Activated naive CD8-positive, alpha-beta T cell treated with anti-CD3 and anti-CD28 coated beads, Interleukin-2, amount 10 ng/mL, durations not matched to agents 7 days and 5 days (primary cell): ENCODE data around the gene SIGLEC11. TPM values are rescaled to one million over a fixed set of nuclear protein-coding genes. Genes with fewer than 3 reads are reported as not detected.
"Not testable (repeated sequence)": the region's sequence is repeated elsewhere in the genome, so short reads cannot be mapped to it uniquely, and the experiment has no call there.

Experiments
- ATAC-seq: fragments of 150-1000 bp; cut with Tn5 transposase; one replicate; pipeline ENCODE4 v1.10.0; 2021; ENCODE audit warnings: low read depth, moderate library complexity
- POLR2A ChIA-PET: fragments of 350-600 bp; sonication (Branson Sonifier 250); formaldehyde crosslinking; loops from one replicate; lab custom pipeline; 2021; ENCODE audit warnings: antibody characterized with exemption; lab: Charles Lee
- DNase-seq: peaks from one replicate; pipeline ENCODE4 v3.0.0; 2021
- H3K27ac Mint-ChIP-seq: one replicate; pipeline ENCODE4 v1.8.0; 2022; ENCODE audit warnings: mild to moderate bottlenecking, mixed read lengths
- H3K27me3 Mint-ChIP-seq: one replicate; pipeline ENCODE4 v1.8.0; 2022; ENCODE audit warnings: mild to moderate bottlenecking, moderate library complexity, mixed read lengths
- H3K36me3 Mint-ChIP-seq: one replicate; pipeline ENCODE4 v1.8.0; 2021; ENCODE audit warnings: mild to moderate bottlenecking, mixed read lengths
- H3K4me1 Mint-ChIP-seq: one replicate; pipeline ENCODE4 v1.8.0; 2021; ENCODE audit warnings: mixed read lengths
- H3K4me3 Mint-ChIP-seq: one replicate; pipeline ENCODE4 v1.8.0; 2022; ENCODE audit warnings: mild to moderate bottlenecking, moderate library complexity, mixed read lengths
- H3K9me3 Mint-ChIP-seq: one replicate; pipeline ENCODE4 v1.8.0; 2021; ENCODE audit warnings: mixed read lengths
- total RNA-seq, 2 experiments: library from RNA; stranded (reverse); gene quantifications; one replicate each; pipeline ENCODE4 v1.2.3, GENCODE V29; 2021

SIGLEC11 gene
- total RNA-seq, 2 experiments from 2014 or later, result not detected

- Mint-ChIP-seq H3K9me3 (no peaks in the 10 kb centered on the region), H3K4me1 (peaks cover 14% of the 10 kb centered on the region), H3K4me3 (no peak overlapping the region), H3K27ac (no peak overlapping the region), H3K27me3 (peaks cover 18% of the 10 kb centered on the region), H3K36me3 (no peaks in the 10 kb centered on the region)
- DNase-seq (no peak), ATAC-seq (no peak)
- POLR2A ChIA-PET, result no interaction called here
Measured at GRCh38 chr19:49954092-49954829, 6.7 kb downstream of the SIGLEC11 start.

- Mint-ChIP-seq H3K27me3 (peaks cover 18% of the 10 kb centered on the region), H3K4me1 (peaks cover 14% of the 10 kb centered on the region), H3K9me3 (no peaks in the 10 kb centered on the region), H3K4me3 (no peak overlapping the region), H3K36me3 (no peaks in the 10 kb centered on the region), H3K27ac (no peak overlapping the region)
- DNase-seq (no peak), ATAC-seq (no peak)
- POLR2A ChIA-PET, result no interaction called here
Measured at GRCh38 chr19:49953416-49953815, 7.6 kb downstream of the SIGLEC11 start.

DNA sequence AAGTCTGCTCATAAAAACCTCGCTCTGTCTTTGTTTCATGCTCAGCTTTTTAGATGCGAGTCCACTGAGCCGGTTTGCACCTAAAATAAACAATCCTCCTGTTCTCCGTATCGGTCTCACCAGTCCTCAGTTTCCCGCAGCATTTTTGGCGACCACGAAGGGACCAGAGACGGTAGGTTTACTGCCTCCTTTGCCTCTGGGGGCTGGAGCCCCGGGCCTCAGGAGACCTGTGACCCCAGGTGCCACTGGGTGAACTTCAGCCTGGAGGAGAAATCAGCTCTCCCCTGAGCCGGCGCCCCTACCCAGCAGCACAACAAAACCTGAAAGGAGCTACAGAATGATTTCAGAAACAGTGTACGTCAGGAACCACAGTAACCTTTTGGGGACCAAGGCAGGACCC lies 8.1 kb downstream of the SIGLEC11 start:
- H3K36me3 Mint-ChIP-seq, result no peaks in the 10 kb centered on the region
- H3K9me3 Mint-ChIP-seq, result no peaks in the 10 kb centered on the region
- ATAC-seq (no peak), DNase-seq (no peak)
- H3K4me3 Mint-ChIP-seq, result no peak overlapping the region
- H3K4me1 Mint-ChIP-seq, result peaks cover 14% of the 10 kb centered on the region
- H3K27me3 Mint-ChIP-seq, result peaks cover 18% of the 10 kb centered on the region
- no peak overlapping the region for H3K27ac Mint-ChIP-seq
- POLR2A ChIA-PET, result no interaction called here

GRCh38 chr19:49952479-49952836 lies 8.5 kb downstream of the SIGLEC11 start:
- ATAC-seq, result no peak
- H3K36me3 Mint-ChIP-seq, result no peaks in the 10 kb centered on the region
- H3K27ac Mint-ChIP-seq, result no peak overlapping the region
- no peaks in the 10 kb centered on the region for H3K9me3 Mint-ChIP-seq
- no peak overlapping the region for H3K4me3 Mint-ChIP-seq
- POLR2A ChIA-PET, result no interaction called here
- peaks cover 18% of the 10 kb centered on the region for H3K27me3 Mint-ChIP-seq
- no peak for DNase-seq
- H3K4me1 Mint-ChIP-seq, result peaks cover 14% of the 10 kb centered on the region

DNA sequence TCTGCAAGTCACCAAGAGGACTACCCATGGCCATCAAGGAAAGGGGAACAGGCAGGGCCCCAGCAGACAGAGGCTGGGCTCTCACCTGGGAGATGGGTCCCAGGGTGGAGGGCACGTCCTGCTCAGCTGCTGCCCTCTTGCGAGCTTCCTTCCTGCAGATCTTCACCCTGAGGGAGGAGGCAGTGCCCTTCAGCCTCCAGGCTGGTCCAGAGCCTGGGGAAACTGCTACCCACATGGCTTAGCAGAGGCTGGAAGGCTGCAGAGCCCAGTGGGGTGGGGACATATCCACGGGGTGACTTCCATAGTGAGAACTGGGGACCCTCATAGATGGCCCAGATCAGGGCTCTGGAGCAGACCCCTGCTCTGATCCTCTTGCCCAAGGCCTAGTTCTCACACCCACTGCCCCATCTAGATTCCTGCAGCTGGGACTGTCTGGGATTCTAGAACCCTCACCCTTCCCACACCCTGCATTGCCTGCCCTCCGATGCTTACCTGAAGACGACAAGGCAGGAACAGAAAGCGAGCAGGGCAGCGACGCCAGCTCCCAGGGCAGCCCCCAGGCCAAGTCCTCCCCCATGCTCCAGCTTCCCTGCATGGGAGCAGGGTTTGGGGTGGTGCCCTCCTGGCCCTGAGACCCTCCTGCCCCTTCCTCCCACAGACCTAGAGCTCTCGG lies 9.0 kb downstream of the SIGLEC11 start:
- no peaks in the 10 kb centered on the region for H3K36me3 Mint-ChIP-seq
- peaks cover 14% of the 10 kb centered on the region for H3K4me1 Mint-ChIP-seq
- DNase-seq, result no peak
- peaks cover 18% of the 10 kb centered on the region for H3K27me3 Mint-ChIP-seq
- no peak overlapping the region for H3K27ac Mint-ChIP-seq
- ATAC-seq, result no peak
- no peak overlapping the region for H3K4me3 Mint-ChIP-seq
- no peaks in the 10 kb centered on the region for H3K9me3 Mint-ChIP-seq
- POLR2A ChIA-PET, result no interaction called here

DNA sequence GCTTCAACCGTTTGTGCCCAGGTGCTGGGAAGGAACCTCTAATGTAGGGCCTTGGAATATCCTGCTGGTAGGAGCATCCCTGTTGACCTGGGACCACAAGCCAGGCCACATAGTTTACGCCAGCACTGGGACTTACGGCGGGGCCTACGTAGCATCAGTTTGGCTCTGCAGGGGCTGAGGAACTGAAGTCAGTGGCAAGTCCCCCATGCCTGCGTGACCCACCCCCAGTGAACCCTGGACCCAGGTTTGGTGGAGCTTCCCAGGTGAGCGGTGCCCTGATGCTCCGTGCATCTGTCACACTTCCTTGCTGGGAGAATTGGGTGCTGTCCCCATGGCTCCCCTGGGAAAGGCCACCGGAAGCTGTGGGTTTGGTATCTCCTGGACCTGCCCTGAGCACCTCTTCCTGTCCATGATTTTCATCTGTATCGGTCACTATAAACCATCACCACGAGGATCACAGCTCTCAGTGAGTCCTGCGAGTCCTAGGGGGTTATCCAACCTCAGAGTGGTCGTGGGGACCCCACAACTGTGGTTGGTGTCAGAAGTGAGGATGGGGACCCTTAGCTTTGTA lies 9.9 kb downstream of the SIGLEC11 start:
- H3K27me3 Mint-ChIP-seq, result peaks cover 18% of the 10 kb centered on the region
- peaks cover 14% of the 10 kb centered on the region for H3K4me1 Mint-ChIP-seq
- H3K27ac Mint-ChIP-seq, result no peak overlapping the region
- DNase-seq (no peak), ATAC-seq (no peak)
- no peaks in the 10 kb centered on the region for H3K9me3 Mint-ChIP-seq
- POLR2A ChIA-PET, result no interaction called here
- no peaks in the 10 kb centered on the region for H3K36me3 Mint-ChIP-seq
- H3K4me3 Mint-ChIP-seq, result no peak overlapping the region

- H3K4me1 Mint-ChIP-seq, result peaks cover 14% of the 10 kb centered on the region
- DNase-seq, result no peak
- peaks cover 18% of the 10 kb centered on the region for H3K27me3 Mint-ChIP-seq
- no peaks in the 10 kb centered on the region for H3K36me3 Mint-ChIP-seq
- no peak for ATAC-seq
- POLR2A ChIA-PET, result no interaction called here
- no peaks in the 10 kb centered on the region for H3K9me3 Mint-ChIP-seq
- no peak overlapping the region for H3K27ac Mint-ChIP-seq
- H3K4me3 Mint-ChIP-seq, result no peak overlapping the region
Measured at GRCh38 chr19:49950590-49950948, 10.4 kb downstream of the SIGLEC11 start.

- POLR2A ChIA-PET, result interaction anchor here (0.6 kb wide), 1 partner anchor 1184 kb away, joined by 5 read pairs; no protein-coding TSS in a partner anchor
- DNase-seq (no peak), ATAC-seq (no peak)
- peaks cover 15% of the 10 kb centered on the region for H3K27me3 Mint-ChIP-seq
- H3K36me3 Mint-ChIP-seq, result no peaks in the 10 kb centered on the region
- H3K27ac Mint-ChIP-seq, result no peak overlapping the region
- no peaks in the 10 kb centered on the region for H3K9me3 Mint-ChIP-seq
- no peak overlapping the region for H3K4me3 Mint-ChIP-seq
- H3K4me1 Mint-ChIP-seq, result peaks cover 14% of the 10 kb centered on the region
Measured at GRCh38 chr19:49949742-49950589, 11.0 kb downstream of the SIGLEC11 start.

- no peaks in the 10 kb centered on the region for H3K36me3 Mint-ChIP-seq
- no peaks in the 10 kb centered on the region for H3K9me3 Mint-ChIP-seq
- POLR2A ChIA-PET, result no interaction called here
- peaks cover 17% of the 10 kb centered on the region for H3K27me3 Mint-ChIP-seq
- H3K27ac Mint-ChIP-seq, result no peak overlapping the region
- H3K4me3 Mint-ChIP-seq, result no peak overlapping the region
- H3K4me1 Mint-ChIP-seq, result no peaks in the 10 kb centered on the region
- ATAC-seq, result no peak
- DNase-seq, result no peak
Measured at GRCh38 chr19:49946415-49946814, 14.6 kb downstream of the SIGLEC11 start.

DNA sequence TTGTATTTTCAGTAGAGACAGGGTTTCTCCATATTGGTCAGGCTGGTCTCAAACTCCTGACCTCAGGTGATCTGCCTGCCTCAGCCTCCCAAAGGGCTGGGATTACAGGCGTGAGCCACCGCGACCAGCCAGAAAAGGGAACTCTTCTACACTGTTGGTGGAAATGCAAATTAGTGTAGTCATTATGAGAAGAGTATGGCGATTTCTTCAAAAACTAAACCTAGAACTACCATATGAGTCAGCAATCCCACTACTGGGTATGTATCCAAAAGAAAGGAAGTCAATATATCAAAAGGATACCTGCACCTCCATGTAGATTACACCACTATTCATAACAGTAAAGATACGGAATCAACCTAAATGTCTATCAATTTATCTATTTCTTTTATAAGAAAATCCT lies 16.4 kb downstream of the SIGLEC11 start:
- peaks cover 17% of the 10 kb centered on the region for H3K27me3 Mint-ChIP-seq

GRCh38 chr19:49940482-49940791 lies 20.5 kb downstream of the SIGLEC11 start:
- POLR2A ChIA-PET, result no interaction called here
- Mint-ChIP-seq H3K27ac (peak overlapping the region; percentile 72), H3K36me3 (no peaks in the 10 kb centered on the region), H3K9me3 (no peaks in the 10 kb centered on the region), H3K27me3 (peaks cover 26% of the 10 kb centered on the region), H3K4me1 (peaks cover 12% of the 10 kb centered on the region), H3K4me3 (peak overlapping the region; percentile 14)
- peak; percentile 72 for ATAC-seq
- DNase-seq, result no peak

More for the DNA sequence above, 16.4 kb downstream of the SIGLEC11 start:
- peaks cover 12% of the 10 kb centered on the region for H3K4me1 Mint-ChIP-seq
- H3K27ac Mint-ChIP-seq, H3K4me3 Mint-ChIP-seq, POLR2A ChIA-PET, ATAC-seq, H3K36me3 Mint-ChIP-seq, H3K9me3 Mint-ChIP-seq, DNase-seq: not testable (repeated sequence)

DNA sequence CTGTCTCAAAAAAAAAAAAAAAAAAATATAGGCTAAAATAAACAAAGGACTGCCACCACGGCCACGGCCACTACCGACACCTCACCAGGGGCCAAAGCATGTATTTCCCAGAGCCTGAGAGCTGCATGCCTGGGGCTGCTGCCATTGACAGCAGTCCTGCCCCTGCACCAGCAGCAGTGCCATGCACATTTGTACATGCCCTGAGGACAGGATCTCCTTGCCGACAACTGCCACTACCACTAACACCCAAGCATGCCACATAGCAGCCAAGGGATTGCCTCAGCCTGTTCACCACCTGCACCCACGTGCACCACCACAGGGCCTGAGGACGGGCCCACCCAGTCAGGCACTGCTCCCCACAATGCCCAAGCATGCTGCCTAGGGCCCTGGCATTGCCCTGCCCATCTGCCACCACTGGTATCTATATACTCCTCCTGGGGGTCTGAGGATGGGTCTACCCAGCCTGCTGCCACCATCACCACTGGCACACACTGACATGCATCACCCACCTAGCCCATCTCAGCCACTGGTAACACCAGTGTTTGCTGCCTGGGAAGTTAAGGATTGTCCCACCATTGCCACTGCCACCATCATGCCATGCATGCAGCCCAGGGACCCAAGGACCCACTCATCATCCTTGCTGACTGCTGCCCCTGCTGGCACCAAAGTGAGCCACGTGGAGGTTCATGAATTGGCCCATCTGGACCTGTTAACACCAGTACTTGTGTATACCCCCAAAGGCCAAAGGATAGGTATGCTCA lies 21.1 kb downstream of the SIGLEC11 start:
- no peak for DNase-seq
- Mint-ChIP-seq H3K9me3 (no peaks in the 10 kb centered on the region), H3K4me1 (peaks cover 12% of the 10 kb centered on the region), H3K4me3 (no peak overlapping the region), H3K27ac (peak overlapping the region; percentile 72), H3K36me3 (no peaks in the 10 kb centered on the region), H3K27me3 (peaks cover 27% of the 10 kb centered on the region)
- ATAC-seq, result no peak
- POLR2A ChIA-PET, result interaction anchor here (0.7 kb wide), 1 partner anchor 741 kb away, joined by 3 read pairs; no protein-coding TSS in a partner anchor

- ATAC-seq (no peak), DNase-seq (no peak)
- no peak overlapping the region for H3K27ac Mint-ChIP-seq
- peaks cover 27% of the 10 kb centered on the region for H3K27me3 Mint-ChIP-seq
- peaks cover 14% of the 10 kb centered on the region for H3K4me1 Mint-ChIP-seq
- POLR2A ChIA-PET, result interaction anchor here (0.6 to 0.8 kb wide), 3 partner anchors 25 to 437 kb away, joined by 3 to 4 read pairs (median 4); partner anchors contain the start of gene NR1H2
- H3K9me3 Mint-ChIP-seq, result no peaks in the 10 kb centered on the region
- H3K36me3 Mint-ChIP-seq, result peaks cover 1% of the 10 kb centered on the region
- no peak overlapping the region for H3K4me3 Mint-ChIP-seq
Measured at GRCh38 chr19:49938662-49939061, 22.3 kb downstream of the SIGLEC11 start.
